ENCODE measurements around the gene PEBP1. TPM values are rescaled to one million over a fixed set of nuclear protein-coding genes. Genes with fewer than 3 reads are reported as not detected.

Gene PEBP1
- total RNA-seq, 4 donors from 2014 or later, result 98.1 to 182 (median 136) TPM

- intact Hi-C loops (cut with DNase I; ENCODE audit: low total_unique reads), result no loop called here
- H3K27me3 ChIP-seq, result no peaks in the 10 kb centered on the region
- H3K9me3 ChIP-seq, result no peaks in the 10 kb centered on the region
- H3K4me1 ChIP-seq, result no peaks in the 10 kb centered on the region
- H3K36me3 ChIP-seq, result no peaks in the 10 kb centered on the region
- no peak overlapping the region for H3K4me3 ChIP-seq
- DNase-seq, result no peak
- TF ChIP-seq POLR2A (IDR thresholded peaks at IDR 0.05), result no peak
- TF ChIP-seq, protein P1, sequence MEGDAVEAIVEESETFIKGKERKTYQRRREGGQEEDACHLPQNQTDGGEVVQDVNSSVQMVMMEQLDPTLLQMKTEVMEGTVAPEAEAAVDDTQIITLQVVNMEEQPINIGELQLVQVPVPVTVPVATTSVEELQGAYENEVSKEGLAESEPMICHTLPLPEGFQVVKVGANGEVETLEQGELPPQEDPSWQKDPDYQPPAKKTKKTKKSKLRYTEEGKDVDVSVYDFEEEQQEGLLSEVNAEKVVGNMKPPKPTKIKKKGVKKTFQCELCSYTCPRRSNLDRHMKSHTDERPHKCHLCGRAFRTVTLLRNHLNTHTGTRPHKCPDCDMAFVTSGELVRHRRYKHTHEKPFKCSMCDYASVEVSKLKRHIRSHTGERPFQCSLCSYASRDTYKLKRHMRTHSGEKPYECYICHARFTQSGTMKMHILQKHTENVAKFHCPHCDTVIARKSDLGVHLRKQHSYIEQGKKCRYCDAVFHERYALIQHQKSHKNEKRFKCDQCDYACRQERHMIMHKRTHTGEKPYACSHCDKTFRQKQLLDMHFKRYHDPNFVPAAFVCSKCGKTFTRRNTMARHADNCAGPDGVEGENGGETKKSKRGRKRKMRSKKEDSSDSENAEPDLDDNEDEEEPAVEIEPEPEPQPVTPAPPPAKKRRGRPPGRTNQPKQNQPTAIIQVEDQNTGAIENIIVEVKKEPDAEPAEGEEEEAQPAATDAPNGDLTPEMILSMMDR (IDR thresholded peaks at IDR 0.05), result no peak
- H3K27ac ChIP-seq, result no peak overlapping the region
These were observed 9.9 kb downstream of the PEBP1 start for GRCh38 chr12:118145798-118146156.

GRCh38 chr12:118148287-118148686, 12.4 kb downstream of the PEBP1 start:
- DNase-seq, result no peak
- Histone ChIP-seq H3K9me3 (no peaks in the 10 kb centered on the region), H3K4me1 (no peaks in the 10 kb centered on the region), H3K27me3 (no peaks in the 10 kb centered on the region), H3K36me3 (no peaks in the 10 kb centered on the region), H3K4me3 (no peak overlapping the region), H3K27ac (no peak overlapping the region)
- intact Hi-C loops (cut with DNase I; ENCODE audit: low total_unique reads), result no loop called here
- TF ChIP-seq, protein P1 (IDR thresholded peaks at IDR 0.05), result no peak
- TF ChIP-seq POLR2A (IDR thresholded peaks at IDR 0.05), result no peak

GRCh38 chr12:118150625-118151024, 14.7 kb downstream of the PEBP1 start:
- Histone ChIP-seq H3K4me3 (no peak overlapping the region), H3K36me3 (no peaks in the 10 kb centered on the region), H3K9me3 (no peaks in the 10 kb centered on the region), H3K27ac (no peak overlapping the region), H3K4me1 (no peaks in the 10 kb centered on the region), H3K27me3 (no peaks in the 10 kb centered on the region)
- TF ChIP-seq, protein P1 (IDR thresholded peaks at IDR 0.05), result no peak
- no peak for TF ChIP-seq POLR2A (IDR thresholded peaks at IDR 0.05)
- no peak for DNase-seq
- intact Hi-C loops (cut with DNase I; ENCODE audit: low total_unique reads), result no loop called here

GRCh38 chr12:118151755-118152154, 15.8 kb downstream of the PEBP1 start:
- H3K4me3 ChIP-seq, result no peak overlapping the region
- no peak overlapping the region for H3K27ac ChIP-seq
- intact Hi-C loops (cut with DNase I; ENCODE audit: low total_unique reads), result no loop called here
- no peak for TF ChIP-seq POLR2A (IDR thresholded peaks at IDR 0.05)
- TF ChIP-seq, protein P1 (IDR thresholded peaks at IDR 0.05), result no peak
- no peaks in the 10 kb centered on the region for H3K36me3 ChIP-seq
- no peaks in the 10 kb centered on the region for H3K27me3 ChIP-seq
- no peak for DNase-seq
- H3K9me3 ChIP-seq, result no peaks in the 10 kb centered on the region
- H3K4me1 ChIP-seq, result no peaks in the 10 kb centered on the region

- no peaks in the 10 kb centered on the region for H3K36me3 ChIP-seq
- TF ChIP-seq POLR2A (IDR thresholded peaks at IDR 0.05), result no peak
- TF ChIP-seq, protein P1 (IDR thresholded peaks at IDR 0.05), result no peak
- H3K9me3 ChIP-seq, result no peaks in the 10 kb centered on the region
- H3K27me3 ChIP-seq, result no peaks in the 10 kb centered on the region
- H3K4me1 ChIP-seq, result no peaks in the 10 kb centered on the region
- DNase-seq, result no peak
- no peak overlapping the region for H3K27ac ChIP-seq
- no peak overlapping the region for H3K4me3 ChIP-seq
- intact Hi-C loops (cut with DNase I; ENCODE audit: low total_unique reads), result no loop called here
These were observed 24.6 kb downstream of the PEBP1 start for GRCh38 chr12:118160536-118160935.
